Activated CD8-positive, alpha-beta T cell treated with anti-CD3 and anti-CD28 coated beads, Interleukin-2, amount 10 ng/mL, durations not matched to agents 7 days and 5 days (primary cell): ENCODE results near the gene FCMR. TPM values are rescaled to one million over a fixed set of nuclear protein-coding genes. Genes with fewer than 3 reads are reported as not detected.

Source experiments
- ATAC-seq: fragments of 150-1000 bp; cut with Tn5 transposase; one replicate; pipeline ENCODE4 v1.10.0; 2021; ENCODE audit warnings: moderate library complexity
- CTCF ChIA-PET: fragments of 350-600 bp; sonication (Branson Sonifier 250); formaldehyde crosslinking; loops from one replicate; lab custom pipeline; 2021; ENCODE audit warnings: antibody characterized with exemption; lab: Charles Lee
- POLR2A ChIA-PET: fragments of 350-600 bp; sonication (Branson Sonifier 250); formaldehyde crosslinking; loops from one replicate; lab custom pipeline; 2021; ENCODE audit warnings: antibody characterized with exemption; lab: Charles Lee
- DNase-seq: peaks from one replicate; pipeline ENCODE4 v3.0.0-alpha.2; 2020
- H3K27ac Mint-ChIP-seq: one replicate; pipeline ENCODE4 v1.8.0; 2021; ENCODE audit warnings: mild to moderate bottlenecking, mixed read lengths
- H3K27me3 Mint-ChIP-seq: one replicate; pipeline ENCODE4 v1.8.0; 2021; ENCODE audit warnings: low read depth, mixed read lengths
- H3K36me3 Mint-ChIP-seq: one replicate; pipeline ENCODE4 v1.8.0; 2021; ENCODE audit warnings: low read depth, mixed read lengths
- H3K4me1 Mint-ChIP-seq: one replicate; pipeline ENCODE4 v1.8.0; 2021; ENCODE audit warnings: low read depth, mixed read lengths
- H3K4me3 Mint-ChIP-seq: one replicate; pipeline ENCODE4 v1.8.0; 2021; ENCODE audit warnings: mild to moderate bottlenecking, mixed read lengths
- H3K9me3 Mint-ChIP-seq: one replicate; pipeline ENCODE4 v1.8.0; 2022; ENCODE audit warnings: mixed read lengths; ENCODE audit not compliant: insufficient read depth
- total RNA-seq, 2 experiments: library from RNA; stranded (reverse); gene quantifications; one replicate each; pipeline ENCODE4 v1.2.3, GENCODE V29; 2021

The FCMR gene
- total RNA-seq, 2 experiments from 2014 or later: 51.5 to 56.8 TPM

DNA sequence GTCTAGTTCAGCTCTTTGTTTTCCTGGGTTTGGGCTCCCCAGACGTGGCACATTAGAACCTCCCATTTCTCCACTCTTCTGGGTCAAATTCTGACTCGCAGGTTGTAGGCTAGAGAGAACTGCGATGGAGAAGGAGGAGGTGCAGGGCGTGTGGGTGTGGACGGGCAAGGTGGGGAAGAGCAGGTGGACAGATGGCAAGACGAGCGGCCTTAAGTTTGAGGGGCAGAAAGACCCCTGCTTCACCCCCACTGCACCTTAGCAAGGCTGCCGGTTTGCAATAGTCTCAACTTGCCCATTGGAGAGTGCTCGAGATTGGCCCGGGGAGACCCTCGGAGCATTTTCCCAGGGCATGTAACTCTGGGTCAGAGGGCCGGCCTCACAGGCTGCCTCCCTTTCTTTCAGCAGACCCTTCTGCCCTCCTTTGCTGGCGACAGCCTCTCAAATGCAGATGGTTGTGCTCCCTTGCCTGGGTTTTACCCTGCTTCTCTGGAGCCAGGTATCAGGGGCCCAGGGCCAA, 22.8 kb downstream of the FCMR start:
- Mint-ChIP-seq H3K27me3 (peaks cover 2% of the 10 kb centered on the region), H3K4me3 (no peak overlapping the region)

DNA sequence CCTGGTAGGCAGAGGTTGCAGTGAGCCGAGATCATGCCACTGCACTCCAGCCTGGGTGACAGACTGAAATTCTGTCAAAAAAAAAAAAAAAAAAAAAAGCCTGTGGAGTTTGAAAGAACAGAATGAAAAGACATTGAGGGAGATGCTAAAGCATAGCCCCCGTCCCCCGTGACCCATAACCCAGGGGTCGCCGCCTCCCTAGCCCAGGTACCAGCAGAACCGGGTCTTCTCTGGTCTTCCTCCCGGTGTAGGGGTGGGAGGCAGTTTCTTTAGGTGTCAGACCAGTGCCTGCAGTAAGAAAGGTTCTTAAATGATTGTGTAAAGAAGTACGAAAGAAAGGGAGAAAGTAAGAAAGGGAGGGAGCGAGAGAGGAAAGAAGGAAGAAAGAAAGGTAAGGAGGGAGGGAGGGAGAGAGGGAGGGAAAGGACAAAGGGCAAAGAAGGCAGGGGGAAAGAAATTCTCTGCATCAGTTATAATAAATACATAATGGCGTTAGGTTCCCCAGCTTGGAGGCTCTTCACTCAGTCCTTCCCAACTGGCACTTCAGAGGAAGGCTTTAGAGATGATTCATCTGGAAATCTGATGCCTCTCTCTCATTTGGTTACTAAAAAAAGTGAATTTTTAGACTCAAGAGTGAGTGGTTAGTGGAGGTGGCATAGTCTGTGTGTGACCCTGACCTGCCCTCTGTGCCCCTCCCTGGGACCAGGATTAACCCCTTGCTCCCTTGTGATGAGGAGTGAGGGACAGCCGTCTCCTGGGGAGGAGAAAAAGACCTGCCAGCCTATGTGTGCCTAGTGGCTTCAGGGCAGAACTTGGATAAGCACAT, 23.4 kb downstream of the FCMR start:
- DNase-seq: peak; percentile 17
- POLR2A ChIA-PET: no interaction called here
- H3K4me3 Mint-ChIP-seq: no peak overlapping the region
- peaks cover 2% of the 10 kb centered on the region for H3K27me3 Mint-ChIP-seq
- H3K4me1 Mint-ChIP-seq: peaks cover 5% of the 10 kb centered on the region
- no peak for ATAC-seq
- H3K36me3 Mint-ChIP-seq: peaks cover 5% of the 10 kb centered on the region
- H3K9me3 Mint-ChIP-seq: no peaks in the 10 kb centered on the region
- no peak overlapping the region for H3K27ac Mint-ChIP-seq
- CTCF ChIA-PET: interaction anchor here (1.6 to 2.3 kb wide), 3 partner anchors 14 to 89 kb away, joined by 9 to 11 read pairs (median 10); partner anchors contain the start of gene IL20

More for the DNA sequence above, 22.8 kb downstream of the FCMR start:
- no peak for ATAC-seq
- no peak for DNase-seq
- no peaks in the 10 kb centered on the region for H3K9me3 Mint-ChIP-seq
- H3K36me3 Mint-ChIP-seq: peaks cover 12% of the 10 kb centered on the region
- ChIA-PET CTCF (interaction anchor here (1.6 to 3.6 kb wide), 2 partner anchors 13 kb away, joined by 10 to 17 read pairs; no protein-coding TSS in a partner anchor), POLR2A (interaction anchor here (0.8 kb wide), 1 partner anchor 89 kb away, joined by 4 read pairs; no protein-coding TSS in a partner anchor)
- no peak overlapping the region for H3K27ac Mint-ChIP-seq
- peaks cover 5% of the 10 kb centered on the region for H3K4me1 Mint-ChIP-seq

- DNase-seq (no peak), ATAC-seq (no peak)
- POLR2A ChIA-PET: no interaction called here
- H3K27me3 Mint-ChIP-seq: peaks cover 2% of the 10 kb centered on the region
- CTCF ChIA-PET: interaction anchor here (0.9 to 2.3 kb wide), 10 partner anchors 9 to 262 kb away, joined by 3 to 11 read pairs (median 6); partner anchors contain the start of genes DYRK3 and IL20
- H3K27ac Mint-ChIP-seq: no peak within 1 kb of the TSS
- no peaks in the 10 kb centered on the region for H3K36me3 Mint-ChIP-seq
- no peaks in the 10 kb centered on the region for H3K9me3 Mint-ChIP-seq
- H3K4me3 Mint-ChIP-seq: no peak within 1 kb of the TSS
- H3K4me1 Mint-ChIP-seq: peaks cover 5% of the 10 kb centered on the region
These were observed 24.6 kb downstream of the FCMR start, which contains the start of gene IL24 for GRCh38 chr1:206897175-206897574. IL24 (plus strand) TSS chr1:206897443; CDS start chr1:206897833, 390 bp downstream.

- Mint-ChIP-seq H3K27me3 (peaks cover 2% of the 10 kb centered on the region), H3K4me3 (no peak overlapping the region), H3K36me3 (no peaks in the 10 kb centered on the region), H3K27ac (no peak overlapping the region), H3K4me1 (peaks cover 6% of the 10 kb centered on the region), H3K9me3 (no peaks in the 10 kb centered on the region)
- DNase-seq: peak; percentile 8
- no peak for ATAC-seq
- ChIA-PET POLR2A (no interaction called here), CTCF (interaction anchor here (0.9 to 2.3 kb wide), 10 partner anchors 10 to 261 kb away, joined by 3 to 11 read pairs (median 4); partner anchors contain the start of genes DYRK3 and IL20)
These were observed 25.5 kb downstream of the FCMR start for GRCh38 chr1:206896261-206896660.

DNA sequence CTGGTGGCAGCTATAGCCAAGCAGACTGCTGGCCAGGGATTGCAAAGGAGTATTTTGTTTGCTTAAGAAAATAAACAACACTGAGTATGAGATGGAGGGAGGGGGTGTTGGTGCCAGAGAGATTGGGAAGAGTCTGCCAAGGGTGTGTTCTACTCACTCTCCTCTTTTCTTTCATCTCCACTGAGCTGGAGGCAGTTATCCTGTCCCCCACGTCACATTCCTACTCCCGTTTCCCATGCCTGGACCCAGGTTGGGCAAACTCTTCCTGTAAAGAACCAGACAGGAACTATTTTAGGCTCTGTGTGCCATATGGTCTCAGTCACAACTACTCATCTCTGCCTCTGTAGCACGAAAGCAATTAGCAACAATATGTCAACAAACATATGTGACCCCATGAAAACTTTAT, 25.9 kb downstream of the FCMR start:
- Mint-ChIP-seq H3K4me3 (no peak overlapping the region), H3K9me3 (no peaks in the 10 kb centered on the region), H3K27ac (no peak overlapping the region), H3K36me3 (no peaks in the 10 kb centered on the region), H3K27me3 (peaks cover 2% of the 10 kb centered on the region), H3K4me1 (peaks cover 10% of the 10 kb centered on the region)
- ChIA-PET CTCF (interaction anchor here (0.6 to 2.3 kb wide), 13 partner anchors 10 to 156 kb away, joined by 3 to 11 read pairs (median 4); partner anchors contain the start of gene IL20), POLR2A (no interaction called here)
- DNase-seq: peak; percentile 9
- no peak for ATAC-seq

GRCh38 chr1:206895325-206895724, 26.4 kb downstream of the FCMR start:
- Mint-ChIP-seq H3K9me3 (no peaks in the 10 kb centered on the region), H3K27me3 (peaks cover 2% of the 10 kb centered on the region), H3K4me1 (peaks cover 15% of the 10 kb centered on the region), H3K4me3 (no peak overlapping the region), H3K27ac (no peak overlapping the region), H3K36me3 (no peaks in the 10 kb centered on the region)
- ATAC-seq (no peak), DNase-seq (no peak)
- ChIA-PET POLR2A (no interaction called here), CTCF (interaction anchor here (0.6 to 2.2 kb wide), 11 partner anchors 11 to 87 kb away, joined by 3 to 9 read pairs (median 3); no protein-coding TSS in a partner anchor)

DNA sequence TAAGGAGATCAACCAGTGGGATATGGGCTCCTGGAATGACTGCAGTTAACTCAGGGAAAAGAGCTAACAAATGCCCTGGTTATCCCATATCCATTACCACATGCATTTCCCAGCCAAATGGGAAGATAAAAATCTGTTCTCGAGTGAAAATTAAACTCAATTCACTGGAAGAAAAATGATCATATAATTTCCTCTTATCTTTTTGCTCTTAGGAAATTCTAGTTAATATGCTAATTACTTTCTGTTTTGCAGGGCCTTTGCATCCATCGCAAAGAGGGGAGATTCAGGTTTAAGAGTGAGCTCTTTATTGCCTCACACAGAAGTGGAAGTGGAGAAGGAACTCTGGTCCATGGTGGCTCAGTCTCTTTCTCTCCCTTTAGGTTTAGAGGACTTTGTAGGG, 28.4 kb downstream of the FCMR start:
- CTCF ChIA-PET: interaction anchor here (0.8 to 1.6 kb wide), 8 partner anchors 10 to 179 kb away, joined by 3 to 6 read pairs (median 3); partner anchors contain the start of gene IL20
- Mint-ChIP-seq H3K4me1 (peaks cover 27% of the 10 kb centered on the region), H3K36me3 (no peaks in the 10 kb centered on the region), H3K27ac (no peak overlapping the region), H3K4me3 (no peak overlapping the region), H3K27me3 (peaks cover 3% of the 10 kb centered on the region), H3K9me3 (no peaks in the 10 kb centered on the region)
- ATAC-seq (no peak), DNase-seq (no peak)
- POLR2A ChIA-PET: no interaction called here

DNA sequence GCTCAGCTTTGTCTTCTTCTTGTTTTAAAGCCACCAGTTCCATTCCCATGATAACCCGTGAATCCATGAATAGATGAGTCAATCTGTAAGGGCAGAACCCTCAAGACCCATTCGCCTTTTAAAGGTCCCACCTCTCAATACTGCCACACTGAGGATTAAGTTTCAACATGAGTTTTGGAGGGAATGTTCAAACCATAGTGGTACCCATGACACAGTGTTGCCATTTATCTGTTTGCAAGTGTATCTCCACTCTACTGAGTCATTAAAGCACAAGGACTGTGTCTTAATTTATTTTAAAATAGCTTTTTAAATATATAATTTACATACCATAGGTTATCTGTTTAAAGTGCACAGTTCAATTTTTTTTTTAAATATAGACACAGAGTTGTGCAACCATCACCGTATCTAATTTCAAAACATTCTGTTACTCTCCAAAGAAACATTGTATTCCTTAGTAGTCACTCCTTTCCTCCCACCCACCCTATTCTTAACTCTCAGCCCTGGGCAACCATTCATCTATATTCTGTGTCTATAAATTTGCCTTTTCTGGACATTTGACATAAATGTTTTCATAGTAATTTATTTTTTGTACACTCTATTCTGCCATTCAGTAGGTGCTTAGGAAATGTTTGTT, 29.3 kb downstream of the FCMR start:
- Mint-ChIP-seq H3K27me3 (peaks cover 5% of the 10 kb centered on the region), H3K27ac (no peak overlapping the region), H3K4me3 (no peak overlapping the region), H3K36me3 (no peaks in the 10 kb centered on the region), H3K4me1 (peaks cover 28% of the 10 kb centered on the region), H3K9me3 (no peaks in the 10 kb centered on the region)
- POLR2A ChIA-PET: no interaction called here
- no peak for ATAC-seq
- DNase-seq: no peak
- CTCF ChIA-PET: interaction anchor here (0.8 to 1.6 kb wide), 7 partner anchors 9 to 178 kb away, joined by 3 to 6 read pairs (median 3); partner anchors contain the start of gene IL20

GRCh38 chr1:206891412-206891811, 30.3 kb downstream of the FCMR start:
- CTCF ChIA-PET: no interaction called here
- no peaks in the 10 kb centered on the region for H3K9me3 Mint-ChIP-seq
- peaks cover 24% of the 10 kb centered on the region for H3K4me1 Mint-ChIP-seq
- peaks cover 12% of the 10 kb centered on the region for H3K27me3 Mint-ChIP-seq
- DNase-seq (peak; percentile 10), ATAC-seq (no peak)
- no peak overlapping the region for H3K4me3 Mint-ChIP-seq
- no peaks in the 10 kb centered on the region for H3K36me3 Mint-ChIP-seq
- POLR2A ChIA-PET: no interaction called here
- no peak overlapping the region for H3K27ac Mint-ChIP-seq

DNA sequence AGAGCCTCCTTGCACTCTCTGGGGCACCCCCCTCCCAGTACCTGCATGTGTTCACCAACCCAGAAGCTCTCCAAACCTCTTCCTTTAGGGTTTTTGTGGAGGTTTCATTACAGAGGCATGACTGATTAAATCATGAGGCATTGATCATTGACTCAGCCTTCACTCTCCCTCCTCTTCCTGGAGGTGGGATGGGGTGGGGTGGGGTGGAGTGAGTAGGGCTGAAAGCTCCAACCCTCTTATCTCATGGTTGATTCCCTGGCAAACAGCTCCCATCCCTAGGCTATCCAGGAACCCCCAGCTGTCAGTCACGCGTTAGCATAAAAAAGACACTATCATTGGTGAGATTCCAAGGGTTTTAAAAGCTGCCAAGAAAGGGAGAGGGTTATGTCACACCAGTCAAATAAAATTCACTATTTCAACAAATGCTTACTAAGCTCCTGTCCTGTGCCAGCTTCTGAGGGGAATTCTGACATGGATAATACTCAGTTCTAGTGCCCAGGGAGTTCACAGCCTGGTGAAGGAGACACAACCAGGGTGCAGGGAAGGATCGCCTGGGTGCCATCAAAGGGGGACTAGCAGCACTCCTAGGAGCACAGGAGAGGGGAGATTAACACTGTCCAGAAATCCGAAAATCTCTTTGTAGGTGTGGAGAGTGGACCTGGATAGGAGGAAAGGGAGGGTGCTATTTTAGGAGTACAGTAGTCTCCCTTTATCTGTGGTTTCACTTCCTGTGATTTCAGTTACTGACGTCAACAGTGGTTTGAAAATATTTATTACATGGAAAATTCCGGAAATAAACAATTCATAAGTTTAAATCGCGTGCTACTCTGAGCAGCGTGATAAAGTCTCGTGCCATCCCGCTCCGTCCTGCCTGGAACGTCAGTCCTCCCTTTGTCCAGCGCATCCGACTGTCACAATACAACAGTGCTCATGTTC, 31.3 kb downstream of the FCMR start:
- H3K36me3 Mint-ChIP-seq: no peaks in the 10 kb centered on the region
- CTCF ChIA-PET: interaction anchor here (1.0 to 1.4 kb wide), 3 partner anchors 12 to 25 kb away, joined by 3 to 4 read pairs (median 3); partner anchors contain the start of gene IL20
- no peak for ATAC-seq
- H3K27me3 Mint-ChIP-seq: peaks cover 12% of the 10 kb centered on the region
- no peak for DNase-seq
- POLR2A ChIA-PET: no interaction called here
- peak overlapping the region; percentile 45 for H3K27ac Mint-ChIP-seq
- no peak overlapping the region for H3K4me3 Mint-ChIP-seq
- no peaks in the 10 kb centered on the region for H3K9me3 Mint-ChIP-seq
- peaks cover 24% of the 10 kb centered on the region for H3K4me1 Mint-ChIP-seq
